GM12864 (cell line): Measurements from ENCODE around the gene NFIA.

Experiments used
- DNase-seq: peaks from one replicate; pipeline ENCODE4 v3.0.0-alpha.2; 2011; ENCODE audit warnings: low read depth
- H3K4me3 ChIP-seq: 2 replicates; pipeline ENCODE4 v1.5.1; 2011; ENCODE audit warnings: mild to moderate bottlenecking, low read depth, low read length, control low read depth
- TF ChIP-seq, protein P1 (sequence below): IDR thresholded peaks from 2 replicates; pipeline ENCODE4 v1.5.1; 2011; ENCODE audit warnings: low read depth, mild to moderate bottlenecking, moderate library complexity, low read length, control low read depth, inconsistent platforms; ENCODE audit errors: missing control alignments

NFIA gene

DNA sequence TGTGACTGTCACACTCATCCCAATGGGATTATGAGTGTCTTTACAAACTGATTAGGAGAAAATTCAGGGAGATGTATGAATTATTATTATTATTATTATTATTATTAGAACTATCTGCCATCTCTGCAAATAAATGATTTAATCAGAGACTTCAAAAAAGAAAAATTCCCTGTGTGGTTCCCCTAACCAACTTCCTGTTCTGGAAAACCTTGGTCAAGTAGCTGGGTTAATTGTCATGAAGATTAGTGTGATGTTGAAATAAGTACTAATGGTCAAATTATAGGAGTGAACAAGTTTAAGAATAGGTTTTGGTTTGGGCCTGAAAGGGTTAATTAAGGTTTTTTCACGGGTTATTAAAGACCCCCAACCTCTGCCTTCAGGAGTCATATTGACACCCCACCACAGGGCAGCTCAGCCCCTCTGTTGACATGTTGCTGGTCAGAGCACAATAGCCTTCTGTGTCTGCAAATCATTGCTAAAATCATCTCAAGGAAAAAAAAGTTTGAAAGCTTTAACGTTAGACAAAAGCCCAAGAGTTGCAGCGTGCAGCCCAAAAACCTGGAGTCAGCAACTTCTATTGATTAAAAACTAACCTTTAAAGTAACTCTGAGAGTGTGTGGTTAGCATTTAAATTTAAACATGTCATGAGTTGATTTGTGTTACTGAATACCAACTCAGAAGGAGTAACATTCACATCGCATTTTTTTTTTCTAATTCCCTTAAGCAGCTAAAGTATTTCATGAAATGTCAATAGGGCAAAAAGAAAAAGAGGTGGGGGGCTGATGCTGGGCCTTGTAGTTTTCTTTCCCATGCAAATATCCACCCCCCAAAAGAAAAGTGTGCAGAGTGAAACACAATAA, 370.0 kb downstream of the NFIA start:
- no peak for DNase-seq
- TF ChIP-seq, protein P1, sequence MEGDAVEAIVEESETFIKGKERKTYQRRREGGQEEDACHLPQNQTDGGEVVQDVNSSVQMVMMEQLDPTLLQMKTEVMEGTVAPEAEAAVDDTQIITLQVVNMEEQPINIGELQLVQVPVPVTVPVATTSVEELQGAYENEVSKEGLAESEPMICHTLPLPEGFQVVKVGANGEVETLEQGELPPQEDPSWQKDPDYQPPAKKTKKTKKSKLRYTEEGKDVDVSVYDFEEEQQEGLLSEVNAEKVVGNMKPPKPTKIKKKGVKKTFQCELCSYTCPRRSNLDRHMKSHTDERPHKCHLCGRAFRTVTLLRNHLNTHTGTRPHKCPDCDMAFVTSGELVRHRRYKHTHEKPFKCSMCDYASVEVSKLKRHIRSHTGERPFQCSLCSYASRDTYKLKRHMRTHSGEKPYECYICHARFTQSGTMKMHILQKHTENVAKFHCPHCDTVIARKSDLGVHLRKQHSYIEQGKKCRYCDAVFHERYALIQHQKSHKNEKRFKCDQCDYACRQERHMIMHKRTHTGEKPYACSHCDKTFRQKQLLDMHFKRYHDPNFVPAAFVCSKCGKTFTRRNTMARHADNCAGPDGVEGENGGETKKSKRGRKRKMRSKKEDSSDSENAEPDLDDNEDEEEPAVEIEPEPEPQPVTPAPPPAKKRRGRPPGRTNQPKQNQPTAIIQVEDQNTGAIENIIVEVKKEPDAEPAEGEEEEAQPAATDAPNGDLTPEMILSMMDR = no peak
- no peak overlapping the region for H3K4me3 ChIP-seq

DNA sequence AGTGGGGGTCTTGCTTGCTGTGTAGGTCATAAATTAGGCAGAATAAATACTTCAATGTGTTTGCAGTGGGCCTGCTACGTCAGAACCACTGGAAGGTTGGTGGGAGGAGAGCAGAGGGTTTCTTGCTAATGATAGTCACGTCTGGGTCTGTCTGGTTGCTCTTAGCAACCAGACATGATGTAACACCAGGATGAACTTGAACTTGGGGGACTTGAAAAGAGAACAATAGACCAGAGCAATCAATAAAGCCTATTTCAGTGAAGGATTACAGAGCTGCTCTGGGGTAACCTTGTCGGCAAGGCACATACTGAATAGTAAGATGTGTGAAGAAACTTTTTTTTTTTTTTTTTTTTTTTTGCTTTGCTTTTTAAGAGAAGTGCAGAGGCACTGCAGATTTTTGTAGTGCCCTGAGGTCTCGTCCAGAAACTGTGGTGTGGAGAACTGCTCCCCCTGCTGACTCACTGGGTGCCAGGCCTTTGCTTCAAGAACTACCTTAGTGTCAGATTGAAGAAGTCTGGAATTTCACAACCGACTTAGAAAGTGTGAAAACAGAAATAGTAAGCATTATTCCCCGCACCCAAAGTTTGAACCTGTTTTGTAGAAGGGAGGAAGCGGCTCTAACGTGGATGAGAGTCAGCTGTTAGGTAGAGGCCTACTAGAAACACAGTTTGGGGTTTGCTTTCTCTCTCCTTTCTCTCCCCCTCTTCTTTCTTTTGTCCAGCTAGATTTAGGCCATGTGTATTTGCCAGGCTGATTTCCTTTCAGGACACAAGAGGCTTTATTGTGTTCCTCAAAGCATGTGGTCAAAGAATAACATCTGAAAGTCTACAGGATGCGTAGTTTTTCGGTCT, 371.0 kb downstream of the NFIA start:
- H3K4me3 ChIP-seq = no peak overlapping the region
- TF ChIP-seq, protein P1 = peak; percentile 81
- DNase-seq = peak; percentile 46

DNA sequence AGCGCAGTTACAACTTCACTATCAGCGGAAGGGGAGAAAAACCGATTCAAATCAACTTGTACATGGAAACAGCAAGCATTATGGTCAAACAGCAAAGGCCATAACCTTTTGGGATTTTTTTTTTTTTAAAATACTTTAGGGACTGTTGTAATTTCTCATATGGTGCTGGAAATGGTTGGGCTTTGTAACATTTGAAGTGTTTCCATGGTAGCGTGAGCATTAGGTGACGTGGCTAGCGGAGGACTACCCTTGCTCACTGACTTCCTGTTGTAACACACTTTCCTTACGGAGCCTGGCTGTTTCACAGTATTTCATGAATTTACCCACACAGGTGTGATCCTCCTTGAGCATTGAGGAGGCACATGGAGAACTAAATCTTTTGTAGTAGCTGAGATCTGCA, 373.0 kb downstream of the NFIA start:
- DNase-seq = no peak
- TF ChIP-seq, protein P1 = no peak

DNA sequence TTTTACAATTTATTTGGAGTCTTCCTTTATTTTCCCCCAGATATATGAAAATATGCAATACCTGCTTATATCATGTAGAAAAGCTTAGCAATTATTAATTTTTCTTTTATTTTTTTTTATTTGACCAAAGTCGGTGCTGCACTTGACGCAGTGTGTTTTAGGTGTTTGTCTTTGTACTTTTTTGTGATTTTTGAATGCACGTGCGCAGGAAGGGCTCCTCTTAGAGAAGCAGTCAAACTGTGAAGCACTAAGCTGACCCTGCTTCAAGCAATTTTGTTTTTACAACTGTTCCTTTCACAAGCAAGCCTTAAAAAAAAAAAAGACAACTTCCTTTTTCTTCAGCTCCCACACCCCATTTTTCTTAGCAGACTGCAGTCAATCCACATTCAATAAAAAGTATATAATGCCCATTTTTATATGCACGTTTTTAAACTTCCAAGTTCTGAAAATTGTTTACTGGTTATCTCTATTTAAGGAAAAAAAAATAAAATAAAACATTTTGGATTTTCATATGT, 375.2 kb downstream of the NFIA start:
- no peak overlapping the region for H3K4me3 ChIP-seq
- DNase-seq = no peak
- TF ChIP-seq, protein P1 = no peak

More for the DNA sequence above, 373.0 kb downstream of the NFIA start:
- no peak overlapping the region for H3K4me3 ChIP-seq

DNA sequence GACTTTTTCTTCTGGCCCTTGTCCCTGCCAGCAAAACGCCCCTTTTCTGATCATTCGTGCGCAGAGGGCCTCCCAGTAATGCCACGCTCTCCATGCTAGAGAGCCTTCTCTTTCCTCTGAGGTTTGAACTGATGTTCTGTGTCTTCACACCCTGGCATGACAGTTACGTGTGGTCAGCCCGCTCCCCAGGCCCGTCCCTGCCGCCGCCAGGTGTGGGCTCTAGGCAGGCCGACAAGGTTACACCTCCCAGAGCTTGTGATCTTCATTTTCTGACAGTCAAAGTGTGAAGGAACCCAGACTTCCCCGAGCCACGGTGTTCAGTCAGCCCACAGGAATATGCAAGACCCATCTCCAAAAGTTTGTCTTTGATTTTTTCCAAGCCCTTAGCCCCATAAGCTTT, 377.0 kb downstream of the NFIA start:
- H3K4me3 ChIP-seq = no peak overlapping the region
- no peak for DNase-seq
- TF ChIP-seq, protein P1 = no peak

DNA sequence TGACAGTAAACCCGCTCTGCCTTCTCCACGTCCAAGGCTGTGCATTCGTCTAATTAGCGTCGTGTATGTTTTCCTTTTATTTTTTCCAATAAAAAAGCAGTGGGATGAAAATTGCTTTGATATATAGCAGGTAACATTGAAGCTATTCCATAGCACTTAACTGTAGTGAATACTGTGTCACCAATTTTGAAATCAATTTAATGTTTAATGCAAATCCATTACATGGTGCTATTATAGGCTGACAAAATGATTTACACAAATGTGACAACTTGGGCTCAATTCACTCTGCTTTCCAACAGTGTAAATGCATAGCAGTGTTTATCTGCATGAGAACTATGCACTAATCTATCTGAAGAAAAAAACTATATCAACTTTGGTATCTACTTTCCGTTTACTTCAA, 377.8 kb downstream of the NFIA start:
- TF ChIP-seq, protein P1 = no peak
- H3K4me3 ChIP-seq = no peak overlapping the region
- no peak for DNase-seq
